Epithelial cell of proximal tubule (primary cell): ENCODE data around the gene OOSP4A. TPM values are rescaled to one million over a fixed set of nuclear protein-coding genes. Genes with fewer than 3 reads are reported as not detected.
"Not testable (repeated sequence)": the region's sequence is repeated elsewhere in the genome, so short reads cannot be mapped to it uniquely, and the experiment has no call there.

Experiments
- DNase-seq: peaks from one replicate; pipeline ENCODE4 v3.0.0-alpha.2; 2011; ENCODE audit warnings: low read depth
- H3K4me3 ChIP-seq: 2 replicates; pipeline ENCODE4 v1.5.1; 2011; ENCODE audit warnings: low read depth, mild to moderate bottlenecking, low read length
- total RNA-seq: library from RNA; depleted of rRNA; stranded (reverse); fragments of >200 nt; gene quantifications from 2 replicates; pipeline ENCODE4 v1.2.3, GENCODE V29; 2015
- TF ChIP-seq, protein P1 (sequence below): conservative IDR thresholded peaks from 2 replicates; pipeline ENCODE4 v1.5.1; 2012; ENCODE audit warnings: low read depth, mild to moderate bottlenecking, low read length

The OOSP4A gene
- total RNA-seq, 1 donor from 2014 or later, result not detected

DNA sequence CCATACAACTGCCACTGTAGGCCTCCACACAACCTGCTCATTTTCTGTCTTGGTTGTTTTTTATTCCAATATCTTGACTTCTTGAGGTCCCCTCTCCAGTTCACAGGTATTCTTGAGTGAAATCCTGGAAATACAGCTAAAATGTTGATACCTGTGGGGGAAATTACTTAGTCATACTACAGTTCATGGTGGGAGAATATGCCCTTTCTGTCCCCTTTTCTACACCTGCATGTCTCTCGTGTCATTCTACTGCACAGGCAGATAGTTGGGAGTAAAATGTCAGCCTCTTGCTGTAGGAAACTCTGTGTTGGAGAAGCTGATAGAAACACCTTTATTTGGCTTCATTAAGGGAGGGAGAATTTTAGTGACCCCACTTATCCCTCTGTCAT, 4.6 kb downstream of the OOSP4A start:
- TF ChIP-seq, protein P1, sequence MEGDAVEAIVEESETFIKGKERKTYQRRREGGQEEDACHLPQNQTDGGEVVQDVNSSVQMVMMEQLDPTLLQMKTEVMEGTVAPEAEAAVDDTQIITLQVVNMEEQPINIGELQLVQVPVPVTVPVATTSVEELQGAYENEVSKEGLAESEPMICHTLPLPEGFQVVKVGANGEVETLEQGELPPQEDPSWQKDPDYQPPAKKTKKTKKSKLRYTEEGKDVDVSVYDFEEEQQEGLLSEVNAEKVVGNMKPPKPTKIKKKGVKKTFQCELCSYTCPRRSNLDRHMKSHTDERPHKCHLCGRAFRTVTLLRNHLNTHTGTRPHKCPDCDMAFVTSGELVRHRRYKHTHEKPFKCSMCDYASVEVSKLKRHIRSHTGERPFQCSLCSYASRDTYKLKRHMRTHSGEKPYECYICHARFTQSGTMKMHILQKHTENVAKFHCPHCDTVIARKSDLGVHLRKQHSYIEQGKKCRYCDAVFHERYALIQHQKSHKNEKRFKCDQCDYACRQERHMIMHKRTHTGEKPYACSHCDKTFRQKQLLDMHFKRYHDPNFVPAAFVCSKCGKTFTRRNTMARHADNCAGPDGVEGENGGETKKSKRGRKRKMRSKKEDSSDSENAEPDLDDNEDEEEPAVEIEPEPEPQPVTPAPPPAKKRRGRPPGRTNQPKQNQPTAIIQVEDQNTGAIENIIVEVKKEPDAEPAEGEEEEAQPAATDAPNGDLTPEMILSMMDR, result no peak
- no peak overlapping the region for H3K4me3 ChIP-seq
- DNase-seq, result no peak

DNA sequence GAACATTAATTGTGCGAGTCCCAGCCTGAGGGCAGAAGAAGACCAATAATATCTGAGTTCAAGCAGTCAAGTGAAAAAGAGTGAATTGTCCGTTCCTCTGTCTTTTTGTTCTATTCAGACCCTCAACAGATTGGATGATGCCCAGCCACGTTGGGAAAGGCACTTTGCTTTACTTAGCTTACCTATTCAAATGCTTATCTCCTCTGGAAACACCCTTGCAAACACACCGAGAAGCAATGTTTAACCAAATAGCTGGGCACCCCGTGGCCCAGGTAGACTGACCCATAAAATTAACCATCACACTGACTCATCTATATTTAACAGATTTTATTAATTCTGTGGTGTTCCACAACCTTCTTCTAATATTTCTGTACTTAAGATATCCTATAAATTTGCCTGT, 9.3 kb downstream of the OOSP4A start:
- no peak for DNase-seq
- TF ChIP-seq, protein P1, result no peak
- no peak overlapping the region for H3K4me3 ChIP-seq

DNA sequence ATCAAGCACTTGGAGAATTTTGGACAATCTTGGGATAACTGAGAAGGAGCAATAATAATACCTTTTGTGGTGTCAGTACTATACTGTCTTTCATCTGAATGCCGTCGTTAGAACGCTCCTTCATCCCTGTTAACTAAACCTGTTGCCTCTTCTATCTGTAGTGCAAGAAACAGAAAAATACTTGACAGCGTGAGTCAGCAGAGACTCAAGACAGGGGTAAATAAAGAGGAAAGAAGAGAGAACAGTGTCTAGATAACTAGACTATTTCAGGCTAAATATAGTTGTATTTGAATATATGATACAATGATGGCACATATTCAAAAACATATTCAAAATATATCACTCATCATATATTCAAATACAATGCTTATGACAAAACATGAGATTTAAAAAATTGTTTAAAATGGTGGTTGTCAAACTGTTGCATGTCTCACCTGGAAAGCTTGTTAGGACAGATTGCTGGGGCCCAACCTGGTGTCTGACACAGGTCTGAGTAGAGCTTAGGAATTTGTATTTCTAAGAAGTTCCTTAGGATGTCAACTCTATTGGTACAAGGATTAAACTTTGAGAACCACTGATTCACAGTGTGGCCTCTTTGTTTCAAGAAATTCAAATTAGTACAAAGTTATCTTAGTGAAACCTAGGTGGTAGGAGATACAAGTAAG, 17.4 kb downstream of the OOSP4A start:
- TF ChIP-seq, protein P1, result no peak
- no peak for DNase-seq
- no peak overlapping the region for H3K4me3 ChIP-seq

DNA sequence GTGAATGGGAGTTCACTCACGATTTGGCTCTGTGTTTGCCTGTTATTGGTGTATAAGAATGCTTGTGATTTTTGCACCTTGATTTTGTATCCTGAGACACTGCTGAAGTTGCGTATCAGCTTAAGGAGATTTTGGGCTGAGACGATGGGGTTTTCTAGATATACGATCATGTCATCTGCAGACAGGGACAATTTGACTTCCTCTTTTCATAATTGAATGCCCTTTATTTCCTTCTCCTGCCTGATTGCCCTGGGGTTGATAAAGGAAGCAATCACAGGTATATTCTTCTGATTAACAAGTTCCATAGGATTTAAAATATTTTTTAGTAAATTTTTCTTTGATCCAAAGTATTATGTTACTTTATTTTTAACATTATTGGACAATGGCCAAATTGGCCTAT, 18.2 kb downstream of the OOSP4A start:
- not testable (repeated sequence) for H3K4me3 ChIP-seq, DNase-seq

DNA sequence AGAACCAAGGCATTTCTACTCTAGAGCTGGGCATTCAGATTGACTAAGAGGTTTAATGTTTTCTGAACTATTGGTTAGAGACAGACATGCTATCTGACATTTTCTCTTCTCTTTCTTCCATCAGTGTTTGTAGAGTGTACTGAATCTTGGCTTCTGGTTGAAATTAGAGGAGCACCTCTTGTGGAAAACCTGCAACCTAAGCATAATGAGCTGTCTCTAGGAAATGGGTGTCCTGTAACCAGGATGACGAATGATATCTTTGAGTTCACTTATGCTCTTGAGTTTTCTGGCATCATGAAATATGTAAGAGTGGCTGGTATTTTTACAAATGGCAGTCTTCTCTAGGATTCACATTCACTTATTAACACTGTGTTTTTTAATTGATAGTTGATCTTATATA, 19.4 kb downstream of the OOSP4A start:
- TF ChIP-seq, protein P1, result no peak
- H3K4me3 ChIP-seq, result no peak overlapping the region
- no peak for DNase-seq

DNA sequence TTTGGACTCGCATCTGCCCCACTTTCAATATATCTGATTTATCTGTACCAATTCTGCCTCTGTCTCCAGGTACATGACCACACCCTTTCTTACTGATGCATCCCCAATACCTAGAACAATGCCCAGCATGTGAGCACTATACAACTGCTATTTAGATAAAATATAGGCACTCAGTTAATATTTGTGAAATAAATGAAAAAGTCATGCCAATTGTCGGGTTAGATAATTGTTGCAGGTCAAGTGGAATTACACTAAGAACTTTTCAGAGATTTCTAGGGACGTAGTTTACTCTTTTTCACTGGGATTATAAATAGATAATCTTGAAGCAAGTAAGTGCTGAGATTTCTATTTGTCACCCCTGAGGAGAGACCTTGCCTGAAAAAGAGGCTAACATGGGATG, 20.5 kb downstream of the OOSP4A start:
- H3K4me3 ChIP-seq, result no peak overlapping the region
- DNase-seq, result no peak
- TF ChIP-seq, protein P1, result no peak

DNA sequence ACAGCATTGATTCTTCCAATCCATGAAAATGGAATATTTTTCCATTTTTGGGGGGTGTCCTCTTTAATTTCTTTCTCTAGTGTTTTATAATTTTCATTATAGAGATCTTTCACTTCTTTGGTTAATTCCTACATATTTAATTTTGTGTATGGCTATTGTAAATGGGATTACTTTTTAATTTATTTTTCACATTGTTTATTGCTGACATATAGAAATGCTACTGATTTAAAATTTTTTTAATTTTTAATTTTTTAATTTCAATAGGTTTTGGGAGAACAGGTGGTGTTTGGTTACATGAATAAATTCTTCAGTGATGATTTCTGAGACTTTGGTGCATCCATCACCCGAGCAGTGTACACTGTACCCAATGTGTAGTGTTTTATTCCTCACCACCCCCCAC, 26.6 kb downstream of the OOSP4A start:
- TF ChIP-seq, protein P1, result no peak
- no peak for DNase-seq

DNA sequence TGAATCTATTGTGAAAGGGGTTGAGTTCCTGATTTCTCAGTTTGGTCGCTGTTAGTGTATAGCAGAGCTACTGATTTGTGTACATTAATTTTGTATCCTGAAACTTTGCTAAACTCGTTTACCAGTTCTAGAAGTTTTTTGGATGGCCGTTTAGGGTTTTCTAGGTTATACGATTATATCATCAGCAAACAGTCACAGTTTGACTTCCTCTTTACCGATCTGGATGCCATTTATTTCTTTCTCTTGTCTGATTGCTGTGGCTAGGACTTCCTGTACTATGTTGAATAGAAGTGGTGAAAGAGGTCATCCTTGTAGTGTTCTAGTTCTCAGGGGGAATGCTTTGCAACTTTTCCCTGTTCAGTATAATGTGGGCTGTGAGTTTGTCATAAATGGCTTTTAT, 28.6 kb downstream of the OOSP4A start:
- DNase-seq, result no peak
- TF ChIP-seq, protein P1, result no peak
- no peak overlapping the region for H3K4me3 ChIP-seq

More for the DNA sequence above, 26.6 kb downstream of the OOSP4A start:
- no peak overlapping the region for H3K4me3 ChIP-seq
